SKM-1 treated with dmso at 0.1 percent for 144 hours (cell line): Measurements from ENCODE around the gene CASS4.
"Not testable (repeated sequence)": the region's sequence is repeated elsewhere in the genome, so short reads cannot be mapped to it uniquely, and the experiment has no call there.

Source experiments
- DNase-seq: peaks from one replicate; lab custom pipeline; 2025; ENCODE audit not compliant: unreplicated experiment; lab: John Stamatoyannopoulos, UW

Gene CASS4

DNA sequence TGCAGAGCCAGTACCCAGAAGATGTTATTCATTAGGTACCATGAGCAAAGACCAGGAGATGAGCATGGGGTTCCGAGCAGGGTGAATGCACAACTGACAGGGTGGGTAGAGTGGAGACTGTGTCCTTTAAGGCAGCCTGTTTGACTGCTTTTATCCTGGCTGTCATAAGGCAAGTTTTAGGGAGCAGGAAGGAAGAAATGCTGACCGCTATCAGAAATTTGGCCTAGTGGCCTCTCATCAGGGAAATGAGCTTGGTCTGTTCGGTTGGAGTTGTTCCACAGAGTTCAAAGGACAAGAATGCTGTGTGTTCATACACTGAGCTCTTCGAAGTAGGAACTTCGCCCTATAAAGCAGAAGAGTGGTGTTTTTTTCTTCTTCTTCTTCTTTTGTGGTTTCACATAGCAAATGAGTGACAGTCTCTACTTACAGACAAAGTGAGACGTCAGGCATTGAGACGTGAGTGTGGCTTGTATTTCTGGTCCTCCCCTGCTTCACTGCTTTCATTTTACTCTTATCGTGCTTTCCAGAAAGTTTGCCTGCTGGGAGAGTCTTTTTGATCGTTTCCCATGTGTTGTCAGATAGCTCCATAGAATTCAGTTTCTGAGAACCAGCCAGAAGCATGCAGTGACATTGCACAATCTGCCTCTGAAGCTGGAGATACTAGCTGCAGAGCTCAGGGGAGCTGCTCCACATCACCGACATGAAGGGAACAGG lies at the start of gene CASS4:
Gene CASS4, plus strand, starts transcription at position 502 of the 714 bp plus-strand sequence. Its CDS starts 199 bp downstream, at position 701.
- DNase-seq = peak; percentile 84

DNA sequence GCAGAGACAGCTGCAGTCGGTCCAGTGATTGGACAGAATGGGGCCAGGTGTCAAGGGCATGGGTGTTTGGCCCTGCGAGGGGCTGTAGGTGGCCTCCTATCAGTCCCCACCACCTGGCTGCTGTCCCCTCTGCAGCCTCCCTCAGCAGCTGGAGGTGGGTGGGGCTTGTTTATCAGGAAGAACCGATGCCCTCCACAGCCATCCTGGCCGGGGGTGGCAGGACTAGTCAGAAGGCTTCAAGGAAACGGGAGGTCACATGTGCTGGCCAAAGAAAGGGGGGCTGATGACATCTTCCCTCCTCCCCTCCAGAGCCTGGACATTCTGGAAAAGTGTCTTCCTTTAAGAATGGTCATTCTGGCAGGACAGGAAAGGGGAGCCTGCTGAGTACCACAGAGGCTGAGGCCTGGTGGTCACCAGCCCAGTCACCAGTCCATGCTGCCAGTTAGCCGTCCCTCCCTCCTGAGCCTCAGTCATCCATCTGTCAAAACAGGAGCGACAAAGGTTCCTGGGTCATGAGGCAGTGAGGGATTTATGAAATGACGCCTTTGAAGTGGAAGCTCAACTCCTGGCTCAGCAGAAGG lies 49.1 kb upstream of the CASS4 start:
- no peak for DNase-seq

GRCh38 chr20:56363491-56363890 lies 48.6 kb upstream of the CASS4 start:
- DNase-seq = no peak

GRCh38 chr20:56368351-56369134 lies 43.5 kb upstream of the CASS4 start:
- no peak for DNase-seq

- no peak for DNase-seq
These were observed 42.9 kb upstream of the CASS4 start for GRCh38 chr20:56369179-56369578.

GRCh38 chr20:56371977-56372376 lies 40.1 kb upstream of the CASS4 start:
- DNase-seq = no peak

- DNase-seq = no peak
These were observed 39.2 kb upstream of the CASS4 start for GRCh38 chr20:56372850-56373249.

DNA sequence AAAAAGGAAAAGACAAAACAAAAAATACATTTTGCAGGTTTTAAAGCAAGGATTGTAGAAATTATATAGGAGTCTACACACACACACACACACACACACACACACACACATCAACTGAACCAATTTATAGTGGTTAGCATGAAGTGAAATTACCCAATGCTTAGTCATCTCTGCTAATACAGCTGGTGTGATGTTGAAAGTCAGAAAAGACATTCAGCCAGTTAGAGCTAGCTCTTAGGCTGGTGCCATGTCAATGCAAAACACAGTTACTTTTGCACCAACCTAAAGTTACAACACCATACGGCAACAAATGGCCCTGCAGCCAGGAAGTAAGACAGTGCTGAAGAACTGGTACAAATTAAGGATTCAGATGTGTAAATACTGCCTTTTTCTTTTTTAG lies 38.1 kb upstream of the CASS4 start:
- peak; percentile 44 for DNase-seq

GRCh38 chr20:56376331-56376730 lies 35.7 kb upstream of the CASS4 start:
- DNase-seq = no peak

GRCh38 chr20:56378386-56378785 lies 33.7 kb upstream of the CASS4 start:
- no peak for DNase-seq

DNA sequence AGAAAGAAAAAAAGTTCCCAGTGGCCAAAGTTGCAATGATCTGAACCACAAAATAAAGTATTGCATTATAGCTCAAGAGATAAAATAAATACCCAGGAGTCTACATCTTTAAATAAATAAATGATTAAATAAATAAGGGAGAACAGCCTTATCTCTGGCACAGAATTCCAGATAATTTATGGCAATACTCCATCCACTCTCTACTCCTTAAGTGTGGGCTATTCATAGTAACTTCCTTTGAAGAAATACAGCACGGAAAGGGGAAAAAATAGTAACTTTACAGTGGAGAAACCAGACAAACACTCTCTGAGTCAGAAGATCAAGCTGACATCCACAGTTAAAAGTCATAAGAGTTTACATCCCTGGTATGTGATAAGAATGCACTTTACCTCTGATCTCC lies 31.7 kb upstream of the CASS4 start:
- DNase-seq = no peak

- DNase-seq = no peak
These were observed 30.6 kb upstream of the CASS4 start for GRCh38 chr20:56381501-56381900.

DNA sequence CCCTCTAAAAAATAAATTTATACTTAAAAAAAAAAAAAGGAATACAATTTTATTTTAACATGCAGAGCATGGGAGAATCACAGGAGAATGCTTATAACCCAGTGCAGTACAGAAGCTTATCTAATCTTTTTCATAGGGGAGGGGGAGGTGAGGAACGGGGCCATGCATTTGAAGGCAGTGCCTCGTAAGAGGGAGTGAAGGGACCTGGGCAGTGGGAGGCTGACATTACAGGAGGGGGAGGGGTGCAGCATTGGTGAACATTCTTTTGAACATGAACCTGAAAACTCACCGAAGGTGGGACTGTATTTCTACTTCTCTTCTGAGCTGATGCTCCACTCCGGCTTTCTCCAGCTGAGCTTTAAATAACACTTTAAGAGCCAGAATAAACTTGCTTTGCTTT lies 29.4 kb upstream of the CASS4 start:
- no peak for DNase-seq

DNA sequence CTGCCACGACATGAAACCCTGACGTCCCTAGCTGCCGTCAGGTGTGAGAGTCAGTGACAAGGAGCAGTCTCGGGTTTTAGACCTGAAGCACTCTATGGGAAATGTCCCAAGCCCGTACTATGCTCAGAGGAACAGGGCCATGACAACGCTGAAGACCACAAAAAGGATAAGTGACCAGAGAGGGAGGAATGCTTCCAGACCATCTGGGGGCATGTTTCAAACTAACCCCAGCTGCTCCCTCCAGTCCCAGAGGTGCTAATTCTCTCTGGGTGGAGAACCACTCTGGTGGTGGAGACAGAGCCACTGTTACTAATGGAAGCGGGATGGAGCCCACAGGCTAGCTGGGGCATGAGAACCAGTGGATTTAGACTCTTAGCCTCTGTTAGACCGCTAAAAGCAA lies 28.7 kb upstream of the CASS4 start:
- DNase-seq = no peak

- no peak for DNase-seq
These were observed 26.9 kb upstream of the CASS4 start for GRCh38 chr20:56385130-56385529.

DNA sequence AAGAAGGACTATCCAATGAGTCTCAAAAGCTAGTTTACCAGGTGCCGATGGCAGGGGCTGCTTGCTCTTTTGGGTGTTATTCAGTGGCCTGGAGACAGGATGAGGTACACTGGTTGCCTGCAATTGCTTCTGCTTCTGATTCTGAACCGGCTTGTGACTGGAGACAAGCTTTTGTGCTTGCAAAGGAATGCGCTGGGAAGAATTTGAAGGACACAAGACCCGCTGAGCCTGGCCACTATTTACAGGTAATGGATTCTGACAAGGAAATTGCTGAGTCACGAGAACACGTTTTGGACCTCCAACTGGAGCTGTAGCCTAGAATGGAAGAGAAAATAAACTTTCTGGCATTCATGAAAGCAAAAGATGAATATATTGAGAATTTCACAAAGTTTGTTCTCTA lies 25.8 kb upstream of the CASS4 start:
- no peak for DNase-seq

DNA sequence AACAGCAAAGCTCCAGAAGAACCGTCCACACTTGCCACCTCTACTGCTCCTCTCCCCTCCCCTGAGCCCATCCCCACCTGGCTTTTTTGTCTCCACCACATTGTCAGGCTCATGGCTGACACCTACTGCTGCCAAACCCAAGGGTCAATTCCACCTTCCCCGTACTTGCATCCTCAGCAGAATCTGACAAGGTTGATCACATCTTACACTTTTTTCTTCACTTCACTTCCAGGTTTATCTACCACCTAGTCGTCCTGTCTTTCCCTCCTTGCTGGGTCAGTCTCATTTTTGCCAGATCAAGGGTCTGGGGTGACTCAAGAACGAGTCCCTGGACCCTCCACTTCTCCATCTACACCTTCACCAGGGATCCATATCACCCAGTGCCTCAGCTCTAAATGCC lies 23.2 kb upstream of the CASS4 start:
- DNase-seq = no peak

GRCh38 chr20:56389807-56390206 lies 22.3 kb upstream of the CASS4 start:
- DNase-seq = no peak

DNA sequence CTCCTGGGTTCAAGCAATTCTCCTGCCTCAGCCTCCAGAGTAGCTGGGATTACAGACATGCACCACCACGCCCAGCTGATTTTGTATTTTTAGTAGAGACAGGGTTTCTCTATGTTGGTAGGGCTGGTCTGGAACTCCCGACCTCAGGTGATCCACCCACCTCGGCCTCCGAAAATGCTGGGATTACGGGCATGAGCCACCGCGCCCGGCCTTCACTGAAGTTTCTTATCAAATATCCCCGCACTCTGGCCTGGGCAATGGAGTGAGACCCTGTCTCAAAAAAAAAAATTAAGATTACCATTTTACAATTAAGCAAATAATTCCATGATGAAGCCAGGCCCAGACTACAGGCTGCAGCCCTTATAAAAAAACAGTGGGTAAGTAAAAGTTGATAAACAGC lies 21.7 kb upstream of the CASS4 start:
- DNase-seq = not testable (repeated sequence)

GRCh38 chr20:56391037-56391436 lies 21.0 kb upstream of the CASS4 start:
- DNase-seq = no peak

GRCh38 chr20:56391596-56392131 lies 20.4 kb upstream of the CASS4 start:
- peak; percentile 45 for DNase-seq
